ENCODE results near the gene CPZ. TPM values are rescaled to one million over a fixed set of nuclear protein-coding genes. Genes with fewer than 3 reads are reported as not detected.

Gene CPZ
- total RNA-seq, 1 donor from 2014 or later, result not detected

DNA sequence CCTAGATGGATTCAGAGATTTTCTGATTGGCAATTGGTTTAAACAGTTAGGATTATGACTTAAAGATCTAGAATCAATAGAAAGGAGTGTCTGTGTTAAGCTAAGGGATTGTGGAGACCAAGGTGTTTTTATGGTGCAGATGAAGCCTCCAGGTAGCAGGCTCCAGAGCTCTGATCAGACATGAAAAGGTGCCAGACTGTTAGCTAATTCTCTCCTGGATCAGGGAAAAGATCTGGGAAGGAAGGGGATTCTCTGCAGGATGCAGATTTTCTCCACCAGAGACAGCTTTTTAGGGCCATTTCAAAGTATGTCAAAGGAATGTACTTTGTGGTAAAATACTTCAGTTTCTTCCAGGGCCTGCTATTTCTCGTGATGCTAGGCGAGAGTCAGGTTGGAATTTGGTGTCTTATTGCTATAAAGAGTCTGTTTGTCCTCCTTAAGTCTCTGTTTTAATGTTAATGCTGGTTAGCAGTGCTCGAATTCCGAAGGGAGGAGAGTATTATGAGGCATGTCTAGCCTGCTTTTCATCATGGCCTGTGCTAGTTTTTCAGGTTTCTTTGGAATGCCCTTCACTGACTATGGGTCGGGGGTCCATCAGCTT, 24.4 kb upstream of the CPZ start:
- TF ChIP-seq, protein P1, sequence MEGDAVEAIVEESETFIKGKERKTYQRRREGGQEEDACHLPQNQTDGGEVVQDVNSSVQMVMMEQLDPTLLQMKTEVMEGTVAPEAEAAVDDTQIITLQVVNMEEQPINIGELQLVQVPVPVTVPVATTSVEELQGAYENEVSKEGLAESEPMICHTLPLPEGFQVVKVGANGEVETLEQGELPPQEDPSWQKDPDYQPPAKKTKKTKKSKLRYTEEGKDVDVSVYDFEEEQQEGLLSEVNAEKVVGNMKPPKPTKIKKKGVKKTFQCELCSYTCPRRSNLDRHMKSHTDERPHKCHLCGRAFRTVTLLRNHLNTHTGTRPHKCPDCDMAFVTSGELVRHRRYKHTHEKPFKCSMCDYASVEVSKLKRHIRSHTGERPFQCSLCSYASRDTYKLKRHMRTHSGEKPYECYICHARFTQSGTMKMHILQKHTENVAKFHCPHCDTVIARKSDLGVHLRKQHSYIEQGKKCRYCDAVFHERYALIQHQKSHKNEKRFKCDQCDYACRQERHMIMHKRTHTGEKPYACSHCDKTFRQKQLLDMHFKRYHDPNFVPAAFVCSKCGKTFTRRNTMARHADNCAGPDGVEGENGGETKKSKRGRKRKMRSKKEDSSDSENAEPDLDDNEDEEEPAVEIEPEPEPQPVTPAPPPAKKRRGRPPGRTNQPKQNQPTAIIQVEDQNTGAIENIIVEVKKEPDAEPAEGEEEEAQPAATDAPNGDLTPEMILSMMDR (conservative IDR thresholded peaks at IDR 0.05), result no peak
- Mint-ChIP-seq H3K27ac (ENCODE audit: unreplicated experiment) (no peak overlapping the region), H3K27me3 (ENCODE audit: low read depth) (peaks cover 31% of the 10 kb centered on the region), H3K36me3 (ENCODE audit: low read depth) (no peaks in the 10 kb centered on the region), H3K4me1 (no peaks in the 10 kb centered on the region), H3K4me3 (no peak overlapping the region), H3K9me3 (no peaks in the 10 kb centered on the region)
- DNase-seq (ENCODE audit: low read depth, low spot score), result no peak

DNA sequence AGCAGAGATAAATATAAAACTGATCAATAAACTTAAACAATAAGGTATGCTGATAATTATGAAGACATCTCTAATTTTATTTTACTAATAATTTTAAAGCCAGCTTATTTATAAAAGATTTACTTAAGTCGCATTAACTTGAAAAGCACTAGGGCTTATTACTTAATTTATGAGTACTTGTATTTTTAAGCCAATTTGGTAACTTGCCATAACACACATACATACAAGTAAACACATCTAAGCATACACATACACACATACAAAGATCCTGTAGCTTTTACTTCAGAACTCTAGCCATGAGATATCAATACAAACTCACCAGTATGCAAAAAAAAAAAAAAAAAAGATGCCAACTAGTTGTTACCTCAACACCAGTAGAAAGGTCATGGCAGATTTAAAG, 22.4 kb upstream of the CPZ start:
- H3K36me3 Mint-ChIP-seq (ENCODE audit: low read depth), result no peaks in the 10 kb centered on the region
- H3K4me3 Mint-ChIP-seq, result no peak overlapping the region
- no peaks in the 10 kb centered on the region for H3K4me1 Mint-ChIP-seq
- H3K27ac Mint-ChIP-seq (ENCODE audit: unreplicated experiment), result no peak overlapping the region
- no peak for DNase-seq (ENCODE audit: low read depth, low spot score)
- TF ChIP-seq, protein P1 (conservative IDR thresholded peaks at IDR 0.05), result no peak
- H3K27me3 Mint-ChIP-seq (ENCODE audit: low read depth), result peaks cover 32% of the 10 kb centered on the region
- H3K9me3 Mint-ChIP-seq, result no peaks in the 10 kb centered on the region

DNA sequence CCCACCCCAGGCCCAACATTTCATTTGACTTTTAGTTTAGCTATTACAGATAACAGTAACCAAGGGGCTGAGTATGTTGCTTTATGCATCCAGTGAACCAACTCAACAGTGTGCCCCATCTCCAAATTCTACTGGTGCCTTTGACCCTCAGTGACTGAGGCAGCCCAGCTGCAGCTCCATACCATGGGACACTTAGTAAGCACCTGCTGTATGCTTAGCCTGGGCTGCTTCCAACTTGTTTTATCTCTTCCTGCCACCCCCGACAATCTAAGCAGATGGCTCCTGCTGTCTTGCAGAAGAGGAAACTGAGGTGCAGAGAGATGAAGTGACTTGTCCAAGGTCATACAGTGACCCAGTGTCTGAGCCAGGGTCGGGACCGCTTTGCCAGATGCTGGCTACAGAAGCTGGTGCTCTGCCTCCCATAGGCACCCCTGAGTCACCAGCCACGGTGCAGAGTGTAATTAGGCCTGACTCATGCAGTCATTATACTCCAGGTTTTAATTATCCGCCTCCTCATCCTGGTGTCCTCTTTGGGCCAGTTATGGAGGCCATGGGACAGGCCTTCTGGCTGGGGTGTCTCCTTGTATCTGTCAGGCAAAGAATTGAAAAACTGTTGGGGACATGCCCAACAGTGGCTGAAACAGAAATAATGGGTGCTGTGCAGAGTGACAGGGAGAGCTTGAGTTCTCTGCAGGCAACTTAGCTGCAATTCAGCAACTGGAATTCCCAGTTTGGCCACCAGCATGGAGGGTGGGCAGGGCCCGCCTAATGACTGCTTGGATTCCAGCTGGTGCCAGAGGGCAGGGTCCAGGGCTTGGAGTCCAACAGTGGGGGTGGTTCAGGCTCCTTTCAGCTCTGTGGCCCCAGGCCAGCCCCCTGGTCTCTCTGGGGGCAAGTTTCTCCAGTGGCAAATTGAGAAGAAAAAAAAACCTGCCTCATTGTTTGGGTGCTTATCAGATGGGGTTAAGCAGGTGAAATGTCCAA, 20.6 kb upstream of the CPZ start:
- peaks cover 43% of the 10 kb centered on the region for H3K27me3 Mint-ChIP-seq (ENCODE audit: low read depth)
- no peaks in the 10 kb centered on the region for H3K9me3 Mint-ChIP-seq
- no peaks in the 10 kb centered on the region for H3K4me1 Mint-ChIP-seq
- no peak overlapping the region for H3K4me3 Mint-ChIP-seq
- H3K27ac Mint-ChIP-seq (ENCODE audit: unreplicated experiment), result no peak overlapping the region
- no peak for DNase-seq (ENCODE audit: low read depth, low spot score)
- H3K36me3 Mint-ChIP-seq (ENCODE audit: low read depth), result no peaks in the 10 kb centered on the region
- TF ChIP-seq, protein P1 (conservative IDR thresholded peaks at IDR 0.05), result no peak

DNA sequence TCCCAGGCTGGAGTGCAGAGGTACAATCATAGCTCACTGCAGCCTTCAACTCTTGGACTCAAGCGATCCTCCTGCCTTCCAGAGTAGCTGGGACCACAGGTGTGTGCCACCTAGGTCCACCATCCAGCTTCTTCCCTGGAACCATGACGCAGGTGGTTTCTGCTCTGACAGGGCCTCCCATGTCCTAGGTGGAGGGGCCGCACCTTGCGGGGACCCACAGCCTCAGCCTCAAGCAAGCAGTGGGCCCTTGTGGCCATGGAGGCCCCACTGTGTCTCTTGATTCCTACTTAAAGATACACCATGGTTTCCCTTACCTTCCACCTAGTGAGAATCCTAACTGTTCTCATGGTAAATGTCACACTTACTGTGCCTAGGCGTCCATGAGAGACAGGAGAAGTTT, 19.3 kb upstream of the CPZ start:
- no peak overlapping the region for H3K4me3 Mint-ChIP-seq
- no peaks in the 10 kb centered on the region for H3K36me3 Mint-ChIP-seq (ENCODE audit: low read depth)
- H3K27me3 Mint-ChIP-seq (ENCODE audit: low read depth), result peaks cover 43% of the 10 kb centered on the region
- no peak for DNase-seq (ENCODE audit: low read depth, low spot score)
- H3K4me1 Mint-ChIP-seq, result no peaks in the 10 kb centered on the region
- no peaks in the 10 kb centered on the region for H3K9me3 Mint-ChIP-seq
- TF ChIP-seq, protein P1 (conservative IDR thresholded peaks at IDR 0.05), result no peak
- H3K27ac Mint-ChIP-seq (ENCODE audit: unreplicated experiment), result no peak overlapping the region

DNA sequence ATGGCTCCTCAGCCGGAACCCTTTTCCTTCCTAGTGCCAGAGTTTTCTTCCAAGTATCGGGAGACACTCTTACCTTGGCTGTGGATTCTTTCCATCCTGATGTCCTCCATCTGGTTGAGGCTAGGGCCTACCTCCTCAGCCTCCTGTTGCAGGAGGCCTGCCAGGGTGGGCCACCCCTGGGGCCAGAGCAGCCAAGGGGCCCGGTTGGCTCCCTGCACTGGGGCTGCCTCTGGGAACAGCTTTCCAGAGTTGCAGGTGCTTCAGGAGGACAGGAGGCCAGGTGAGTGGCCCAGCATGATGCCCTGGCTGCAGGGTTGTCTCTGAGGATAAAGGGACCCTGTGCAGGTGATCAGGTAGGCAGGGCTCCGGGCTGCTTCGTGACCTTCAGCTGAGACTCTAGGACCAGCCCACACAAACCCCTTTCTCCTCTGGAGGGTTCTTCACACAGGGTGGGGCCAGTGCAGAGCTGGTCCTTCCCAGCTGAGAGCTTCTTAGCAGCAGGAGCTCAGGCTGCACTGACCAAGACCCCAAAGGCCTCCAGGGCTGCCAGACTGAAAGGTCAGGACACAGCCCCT, 17.7 kb upstream of the CPZ start:
- H3K36me3 Mint-ChIP-seq (ENCODE audit: low read depth), result no peaks in the 10 kb centered on the region
- H3K4me1 Mint-ChIP-seq, result no peaks in the 10 kb centered on the region
- no peak overlapping the region for H3K4me3 Mint-ChIP-seq
- H3K27me3 Mint-ChIP-seq (ENCODE audit: low read depth), result peaks cover 53% of the 10 kb centered on the region
- TF ChIP-seq, protein P1 (conservative IDR thresholded peaks at IDR 0.05), result no peak
- no peak for DNase-seq (ENCODE audit: low read depth, low spot score)
- H3K27ac Mint-ChIP-seq (ENCODE audit: unreplicated experiment), result no peak overlapping the region
- H3K9me3 Mint-ChIP-seq, result no peaks in the 10 kb centered on the region
